Measurements from ENCODE around the gene ARHGEF16.

- TF ChIP-seq CTCF (IDR thresholded peaks at IDR 0.05) (no peak), POLR2A (IDR thresholded peaks at IDR 0.05) (no peak), EP300 (IDR thresholded peaks at IDR 0.05) (no peak), POLR2AphosphoS5 (IDR thresholded peaks at IDR 0.05) (peak in 2 of 3 donors; percentile 67 to 88)
These were observed 31.1 kb upstream of the ARHGEF16 start for GRCh38 chr1:3423245-3423829.
